Measurements from ENCODE around the gene ZNF821.
A peak's percentile ranks its signal among the peaks of the same experiment; 100 is the strongest.
"Not testable (repeated sequence)": the region's sequence is repeated elsewhere in the genome, so short reads cannot be mapped to it uniquely, and the experiment has no call there.

Gene ZNF821

DNA sequence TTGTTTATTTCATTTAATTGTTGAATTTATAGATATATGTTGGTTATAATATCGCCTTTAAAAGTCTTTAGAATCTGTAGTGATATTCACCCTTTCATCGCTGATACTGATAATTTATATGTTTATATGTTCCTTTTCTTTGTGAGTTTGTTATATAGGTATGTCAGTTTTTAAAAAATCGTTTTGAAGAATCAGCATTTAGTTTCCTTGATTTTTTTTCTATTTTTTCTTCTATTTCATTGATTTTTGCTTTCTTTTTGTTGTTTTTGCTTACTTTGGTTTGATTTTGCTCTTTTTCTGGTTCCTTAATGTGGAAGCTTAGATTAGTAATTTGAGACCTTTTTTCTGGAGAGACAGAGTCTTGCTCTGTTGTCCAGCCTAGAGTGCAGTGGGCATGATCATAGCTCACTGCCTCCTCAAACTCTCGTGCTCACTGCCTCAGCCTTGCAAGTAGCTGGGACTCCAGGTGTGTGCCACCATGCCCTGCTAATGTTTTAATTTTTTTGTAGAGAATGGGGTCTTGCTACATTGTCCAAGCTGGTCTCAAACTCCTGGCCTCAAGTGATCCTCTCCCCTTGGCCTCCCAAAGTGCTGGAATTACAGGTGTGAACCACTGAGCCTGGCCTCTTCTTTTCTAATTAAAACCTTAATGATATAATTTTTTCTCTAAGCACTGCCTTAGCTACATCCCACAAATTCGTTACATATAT, 18.8 kb upstream of the ZNF821 start:
- no peak for DNase-seq

DNA sequence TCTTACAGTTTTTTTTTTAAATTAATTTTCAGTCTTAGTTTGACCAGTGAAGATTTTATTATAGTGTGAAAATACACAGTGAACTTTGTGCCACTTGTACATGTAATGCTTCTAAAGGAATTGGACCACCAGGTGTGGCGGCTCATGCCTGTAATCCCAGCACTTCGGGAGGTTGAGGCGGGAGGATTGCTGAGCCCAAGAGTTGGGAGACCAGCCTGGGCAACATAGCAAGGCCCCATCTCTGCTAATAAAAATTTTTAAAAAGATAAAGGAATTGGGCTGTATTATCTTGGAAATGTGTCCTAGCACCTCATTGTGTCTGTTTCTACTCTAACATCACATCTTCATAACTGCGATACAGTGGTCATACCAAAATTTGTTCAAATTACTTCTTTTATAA, 15.2 kb upstream of the ZNF821 start:
- DNase-seq = no peak

DNA sequence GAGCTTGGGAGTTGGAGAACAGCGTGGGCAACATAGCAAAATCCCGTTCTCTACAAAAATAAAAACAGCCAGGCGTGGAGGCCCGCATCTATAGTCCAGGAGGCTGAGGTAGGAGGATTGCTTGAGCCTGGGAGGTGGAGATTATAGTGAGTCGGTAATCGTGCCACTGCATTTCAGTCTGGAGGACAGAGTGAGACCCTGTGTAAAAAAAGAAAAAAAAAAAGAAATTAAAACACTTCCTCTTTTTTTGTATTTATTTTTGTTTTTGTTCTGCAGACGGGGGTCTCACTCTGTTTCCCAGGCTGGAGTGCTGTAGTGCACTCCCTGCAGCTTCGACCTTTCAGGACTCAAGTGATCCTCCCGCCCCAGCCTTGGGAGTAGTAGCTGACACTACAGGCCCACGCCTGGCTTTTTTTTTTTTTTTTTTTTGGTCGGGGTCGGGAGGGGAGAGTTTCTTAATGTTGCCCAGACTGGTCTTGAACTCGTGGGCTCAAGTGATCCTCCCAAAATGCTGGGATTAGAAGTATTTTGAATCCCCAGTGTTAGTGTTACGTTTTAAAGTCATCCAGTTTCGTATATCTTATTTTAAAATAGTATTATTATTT, 12.9 kb upstream of the ZNF821 start:
- peak; percentile 22 for DNase-seq

DNA sequence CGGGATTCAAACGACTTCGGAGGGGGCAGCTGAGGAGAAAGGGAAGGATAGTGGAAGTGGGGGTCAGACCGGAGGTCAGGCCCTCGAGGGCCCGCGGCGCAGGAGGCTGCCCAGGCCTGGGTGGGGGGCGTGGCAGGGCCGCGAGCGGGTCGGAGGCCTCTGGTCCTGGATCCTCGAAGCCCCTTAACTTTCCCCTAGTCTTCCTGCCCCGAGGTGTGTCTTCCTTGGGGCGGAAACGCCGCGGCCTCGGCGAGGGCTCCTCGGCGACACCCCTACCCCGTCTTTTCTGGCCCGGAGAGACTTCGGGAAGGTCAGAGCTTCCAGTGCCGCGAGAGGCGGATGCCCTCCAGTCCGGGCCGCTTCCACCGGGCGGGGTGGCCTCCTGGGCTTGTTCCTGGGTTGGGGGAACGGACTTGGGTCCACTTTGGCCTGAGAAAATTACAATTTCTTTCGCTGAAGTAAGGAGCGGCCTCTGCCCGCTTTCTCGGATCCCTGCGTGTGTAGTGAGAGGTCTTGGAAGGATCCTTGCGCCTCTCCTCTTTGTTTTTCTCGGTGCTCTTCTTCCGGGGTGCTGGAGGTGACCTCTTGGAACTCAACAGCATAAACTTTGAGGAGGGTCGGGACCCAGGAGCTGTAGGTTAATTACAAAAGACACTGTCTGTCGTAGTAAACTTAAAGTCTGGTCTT, 11.8 kb upstream of the ZNF821 start:
- peak; percentile 46 for DNase-seq

- DNase-seq = peak; percentile 98
Measured at GRCh38 chr16:71894921-71895678, 11.1 kb upstream of the ZNF821 start, which contains the start of gene IST1. Gene IST1 (plus strand): TSS chr16:71895531. CDS start chr16:71915641, 20,110 bp downstream.

DNA sequence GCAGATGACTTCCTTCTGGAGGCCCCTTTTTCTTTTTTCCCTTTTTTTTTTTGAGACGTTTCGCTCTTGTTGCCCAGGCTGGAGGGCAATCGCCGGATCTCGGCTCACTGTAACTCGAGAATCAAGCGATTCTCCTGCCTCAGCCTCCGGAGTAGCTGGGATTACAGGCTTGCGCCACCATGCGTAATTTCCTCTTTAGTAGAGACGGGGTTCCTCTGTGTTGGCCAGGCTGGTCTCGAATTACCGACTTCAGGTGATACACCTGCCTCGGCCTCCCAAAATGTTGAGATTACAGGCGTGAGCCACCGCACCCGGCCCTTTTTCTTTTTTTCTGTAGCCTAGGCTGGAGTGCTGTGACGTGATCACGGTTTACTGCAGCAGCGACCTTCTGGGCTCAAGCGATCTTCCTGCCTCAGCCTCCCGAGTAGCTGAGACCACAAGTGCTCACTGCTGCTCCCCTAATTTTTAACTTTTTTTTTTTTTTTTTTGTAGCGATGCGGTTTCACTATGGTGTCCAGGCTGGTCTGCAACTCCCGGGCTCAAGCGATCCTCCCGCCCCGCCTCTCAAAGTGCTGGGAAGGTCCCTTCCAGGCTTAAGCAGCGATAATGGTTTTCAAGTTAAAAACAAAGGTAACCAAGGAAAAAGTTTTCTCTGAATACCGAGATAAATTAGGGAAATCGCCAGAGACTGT, 10.4 kb upstream of the ZNF821 start:
- peak; percentile 80 for DNase-seq

- no peak for DNase-seq
Measured at GRCh38 chr16:71893888-71894228, 9.9 kb upstream of the ZNF821 start.

- DNase-seq = no peak
Measured at GRCh38 chr16:71889147-71889546, 5.2 kb upstream of the ZNF821 start.

DNA sequence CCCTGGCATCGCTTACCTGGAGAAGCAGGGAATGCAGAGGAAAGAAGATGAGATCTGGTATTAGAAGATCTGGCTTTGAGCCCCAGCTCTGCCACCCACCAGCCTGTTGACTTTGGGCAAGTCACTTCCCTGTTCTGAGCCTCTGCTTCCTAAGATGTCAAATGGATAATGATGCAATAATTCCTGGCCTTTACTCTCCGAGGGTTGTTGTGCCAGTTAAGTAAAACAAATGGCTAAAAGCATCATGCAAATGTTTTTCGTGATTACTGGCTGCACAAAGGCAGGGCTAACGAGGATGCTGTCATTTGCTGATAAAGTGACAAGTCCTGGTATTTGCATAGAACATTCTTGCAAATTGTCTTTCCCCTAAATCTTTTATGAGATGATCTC, 1.3 kb upstream of the ZNF821 start:
- peak; percentile 52 for DNase-seq

GRCh38 chr16:71883168-71883848, 674 bp downstream of the ZNF821 start:
- DNase-seq = peak; percentile 41

GRCh38 chr16:71882505-71883167, 1.3 kb downstream of the ZNF821 start:
- DNase-seq = peak; percentile 89

DNA sequence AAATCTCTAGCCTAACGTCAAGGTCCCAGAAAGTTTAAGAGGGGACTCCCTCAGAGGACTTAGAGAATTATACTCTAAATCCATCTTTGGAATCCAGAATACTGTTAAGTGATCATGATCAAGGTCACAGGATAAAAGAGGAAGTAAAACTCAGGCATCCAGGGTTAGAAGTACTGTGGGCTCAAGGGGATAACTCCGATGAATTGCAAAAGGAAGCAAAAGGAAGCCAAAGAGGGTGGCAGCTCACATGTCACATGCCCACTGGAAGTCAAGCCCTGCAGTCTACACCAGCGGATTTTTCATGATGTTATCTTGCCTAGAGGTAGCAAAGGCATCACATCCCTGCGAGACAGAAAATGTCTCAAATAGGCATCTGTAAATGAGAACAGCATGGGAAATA, 3.8 kb downstream of the ZNF821 start:
- DNase-seq = peak; percentile 61

GRCh38 chr16:71878911-71879310, 5.1 kb downstream of the ZNF821 start:
- no peak for DNase-seq

DNA sequence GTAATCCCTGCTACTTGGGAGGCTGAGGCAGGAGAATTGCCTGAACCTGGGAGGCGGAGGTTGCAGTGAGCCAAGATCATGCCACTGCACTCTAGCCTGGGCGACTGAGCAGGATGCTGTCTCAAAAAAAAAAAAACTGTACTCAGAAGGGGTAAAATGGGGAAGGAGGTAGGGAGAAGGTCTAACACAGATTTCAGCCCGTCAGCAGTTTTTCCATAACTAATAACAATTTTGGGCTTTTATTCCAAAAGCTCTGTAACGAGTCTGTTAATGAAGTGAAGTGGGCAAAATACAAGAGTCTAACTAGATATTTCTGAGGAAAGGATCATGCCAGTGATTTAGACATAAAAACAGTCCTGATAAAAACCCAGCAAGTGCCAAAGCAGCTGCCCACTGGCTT, 10.8 kb downstream of the ZNF821 start:
- no peak for DNase-seq

- no peak for DNase-seq
Measured at GRCh38 chr16:71870818-71871217, 13.2 kb downstream of the ZNF821 start.

GRCh38 chr16:71869089-71869488, 14.9 kb downstream of the ZNF821 start:
- DNase-seq = no peak

- no peak for DNase-seq
Measured at GRCh38 chr16:71867939-71868338, 16.0 kb downstream of the ZNF821 start.

- DNase-seq = not testable (repeated sequence)
Measured at GRCh38 chr16:71867175-71867574, 16.8 kb downstream of the ZNF821 start.

DNA sequence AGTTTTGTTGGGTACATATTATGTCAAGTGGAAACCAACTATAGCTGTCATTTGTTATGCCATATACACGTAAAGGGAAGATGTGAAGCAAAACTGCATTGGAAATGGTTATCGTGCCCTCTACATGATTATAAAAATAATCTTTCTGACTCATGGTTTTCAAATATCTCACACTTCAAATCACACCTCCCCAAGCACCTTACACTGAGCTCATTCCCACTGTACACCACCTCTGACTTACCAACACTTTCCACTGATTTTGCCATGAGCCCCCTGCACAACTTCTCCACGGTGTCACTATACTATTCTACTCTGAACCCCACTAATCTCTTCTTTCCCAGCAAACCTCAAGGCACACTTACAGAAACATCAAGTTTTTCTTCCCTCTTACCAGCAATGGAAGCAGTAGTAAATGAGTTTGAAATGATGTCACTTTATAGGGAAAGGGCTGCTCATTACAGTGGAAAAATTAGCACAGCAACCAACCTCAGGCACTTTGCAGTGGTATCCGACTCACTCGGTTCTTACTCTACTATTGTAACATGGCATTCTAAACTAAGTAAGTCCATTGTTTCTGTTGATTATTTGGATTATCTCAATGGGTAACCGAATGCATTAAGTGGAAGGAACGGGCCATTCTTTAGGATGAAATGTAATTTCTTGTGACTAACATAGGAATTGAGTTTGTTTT, 18.7 kb downstream of the ZNF821 start:
- no peak for DNase-seq

DNA sequence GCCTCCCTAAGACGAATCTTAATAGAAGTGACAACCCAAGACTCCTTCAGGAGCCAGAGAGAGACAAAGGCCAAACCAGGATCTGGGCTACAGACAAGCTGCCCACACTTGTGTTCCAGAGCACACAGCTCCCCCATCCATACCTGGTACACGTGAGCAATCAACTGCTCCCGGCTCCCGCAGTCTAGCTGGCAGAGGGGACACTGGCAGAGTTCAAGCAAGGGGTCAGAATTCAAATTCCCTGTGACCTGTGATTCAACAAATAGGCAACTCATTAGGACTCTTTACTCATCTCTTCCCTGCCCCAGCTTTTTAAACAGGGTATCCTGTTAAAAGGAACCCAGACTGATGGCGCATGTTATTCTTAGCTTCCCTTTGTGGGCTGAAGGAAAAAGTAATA, 20.0 kb downstream of the ZNF821 start:
- no peak for DNase-seq

Measured in OCI-M1 (cell line).